ENCODE measurements around the gene BEND7. TPM values are rescaled to one million over a fixed set of nuclear protein-coding genes. Genes with fewer than 3 reads are reported as not detected.

Gene BEND7
- total and polyA plus RNA-seq, 2 of the 4 experiments (the other 2 are of a cell fraction), result 2.3 to 3.5 TPM

GRCh38 chr10:13503745-13504463 lies 24.9 kb downstream of the BEND7 start:
- H3K36me3 ChIP-seq (ENCODE audit: control insufficient read depth, insufficient read depth, low read length), result 0 out of 2 replicates have a peak, but pooled peaks cover 1% of the 10 kb centered on the region
- no peak overlapping the region for H3K9ac ChIP-seq (ENCODE audit: low read depth, low read length)
- H2BK5ac ChIP-seq (ENCODE audit: low read depth, low read length, poor library complexity, severe bottlenecking), result no peak overlapping the region
- H4K8ac ChIP-seq (ENCODE audit: low read depth in 2 of 2, low read length in 2 of 2), result no peak overlapping the region
- H3K4ac ChIP-seq (ENCODE audit: low read depth, low read length), result no peak overlapping the region
- peak; percentile 96 for ATAC-seq (ENCODE audit: low read depth)
- BruUV-seq (replicated peaks), result no TSS peak
- peaks cover 0 to 8% of the 10 kb centered on the region in 2 experiments; a peak in 1 of 4 replicates for H3K79me1 ChIP-seq (ENCODE audit: low read depth in 1 of 2, low read length in 2 of 2)
- intact Hi-C loops (cut with micrococcal nuclease) (no loop called here), dilution Hi-C loops (cut with HindIII; ENCODE audit: low sequenced_read_pairs, unreplicated experiment) (no loop called here), in situ Hi-C loops (cut with MboI; ENCODE audit: low sequenced_read_pairs) (no loop called here)
- H2BK20ac ChIP-seq (ENCODE audit: low read depth, low read length), result no peak overlapping the region
- POLR2A ChIA-PET (ENCODE audit: unreplicated experiment), result no interaction called here
- H3K27me3 ChIP-seq (ENCODE audit: control insufficient read depth, insufficient read depth, low read length), result no peaks in the 10 kb centered on the region
- H3K9me3 ChIP-seq (ENCODE audit: control insufficient read depth, insufficient read depth, low read length), result no peaks in the 10 kb centered on the region
- H2AFZ ChIP-seq (replicated peaks; ENCODE audit: low read length, poor library complexity), result peak overlapping the region; percentile 40
- no peak overlapping the region for H3K23ac ChIP-seq (ENCODE audit: low read depth, low read length)
- no peak overlapping the region for H3K4me3 ChIP-seq (ENCODE audit: insufficient read depth, low read depth, low read length)
- H3K27ac ChIP-seq (ENCODE audit: insufficient read depth, low read length), result no peak overlapping the region
- H2AK5ac ChIP-seq (ENCODE audit: low read depth, low read length), result no peak overlapping the region; the same call in 1 of the 2 replicates
- H2BK120ac ChIP-seq (ENCODE audit: low read depth, low read length), result no peak overlapping the region
- TF ChIP-seq CHD1 (IDR thresholded peaks at IDR 0.05; ENCODE audit: low read depth, low read length) (no peak), RAD21 (IDR thresholded peaks at IDR 0.05; ENCODE audit: low read length) (no peak), FOS (IDR thresholded peaks at IDR 0.05; ENCODE audit: low read depth, low read length) (peak; percentile 47), MXI1 (IDR thresholded peaks at IDR 0.05; ENCODE audit: borderline replicate concordance, low read depth, low read length) (no peak), SMC3 (IDR thresholded peaks at IDR 0.05; ENCODE audit: low read depth, low read length) (no peak), RFX5 (IDR thresholded peaks at IDR 0.05; ENCODE audit: low read depth, low read length) (no peak), CEBPB (IDR thresholded peaks at IDR 0.05; ENCODE audit: low read depth, low read length) (no peak), NFE2L2 (IDR thresholded peaks at IDR 0.05; ENCODE audit: low read depth, low read length) (no peak), BHLHE40 (IDR thresholded peaks at IDR 0.05; ENCODE audit: low read depth, low read length) (no peak), USF2 (IDR thresholded peaks at IDR 0.05; ENCODE audit: low read depth, low read length) (no peak), MAZ (IDR thresholded peaks at IDR 0.05; ENCODE audit: borderline replicate concordance, low read depth, low read length) (peak; percentile 47; the same call in 1 of the 2 replicates), RCOR1 (IDR thresholded peaks at IDR 0.05; ENCODE audit: insufficient replicate concordance, low read length) (no peak)
- TF ChIP-seq, protein P1, sequence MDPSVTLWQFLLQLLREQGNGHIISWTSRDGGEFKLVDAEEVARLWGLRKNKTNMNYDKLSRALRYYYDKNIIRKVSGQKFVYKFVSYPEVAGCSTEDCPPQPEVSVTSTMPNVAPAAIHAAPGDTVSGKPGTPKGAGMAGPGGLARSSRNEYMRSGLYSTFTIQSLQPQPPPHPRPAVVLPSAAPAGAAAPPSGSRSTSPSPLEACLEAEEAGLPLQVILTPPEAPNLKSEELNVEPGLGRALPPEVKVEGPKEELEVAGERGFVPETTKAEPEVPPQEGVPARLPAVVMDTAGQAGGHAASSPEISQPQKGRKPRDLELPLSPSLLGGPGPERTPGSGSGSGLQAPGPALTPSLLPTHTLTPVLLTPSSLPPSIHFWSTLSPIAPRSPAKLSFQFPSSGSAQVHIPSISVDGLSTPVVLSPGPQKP (IDR thresholded peaks at IDR 0.05; ENCODE audit: borderline replicate concordance, low read depth, low read length), result no peak
- no peak overlapping the region for H3K18ac ChIP-seq (ENCODE audit: low read depth, low read length)
- no peak overlapping the region for H4K5ac ChIP-seq (ENCODE audit: low read depth, low read length)
- peaks cover 4% of the 10 kb centered on the region; the same call in 1 of the 2 replicates for H4K20me1 ChIP-seq (ENCODE audit: insufficient read depth, low read length)
- H4K91ac ChIP-seq (ENCODE audit: insufficient read depth, low read depth, low read length), result no peak overlapping the region
- 40% methylated on average over 1 of the region's 11 CpGs; no CpG with 5 or more reads in 1 of the 2 experiments for WGBS, 2 experiments (ENCODE audit: extremely low coverage in 2 of 2, insufficient read length in 1 of 2)
- H2BK15ac ChIP-seq (ENCODE audit: low read depth, low read length), result no peak overlapping the region
- H3K4me1 ChIP-seq (ENCODE audit: control insufficient read depth, insufficient read depth, low read length), result peaks cover 7% of the 10 kb centered on the region
- H3K14ac ChIP-seq (replicated peaks; ENCODE audit: low read depth, low read length), result no peak overlapping the region
- no peak overlapping the region for H2AK9ac ChIP-seq (replicated peaks; ENCODE audit: low read depth, low read length, poor library complexity)
- peaks cover 8% of the 10 kb centered on the region for H3K9me1 ChIP-seq (ENCODE audit: insufficient read depth, low read length)
- H3K56ac ChIP-seq (ENCODE audit: extremely low read depth, insufficient read depth, low read length), result no peak overlapping the region
- CTCF ChIA-PET, result no interaction called here
- peak; percentile 91 for DNase-seq
- H3K4me2 ChIP-seq (ENCODE audit: low read depth, low read length), result no peak overlapping the region; the same call in 1 of the 2 replicates

All from IMR-90 (cell line).